Body of pancreas (tissue), 4 donors: ENCODE data around the gene ERICH2.

ENCODE experiments used
- POLR2A ChIP-seq, 3 donors: fragments of 450-650 bp; IDR thresholded peaks; one replicate each; pipeline ENCODE4 v1.6.1; 2016; ENCODE audit warnings: antibody characterized with exemption in 3 of 3, mild to moderate bottlenecking in 2 of 3
- TF ChIP-seq, protein P1 (sequence below), 7 experiments: fragments of 450-650 bp in 4 of 7; fragments of 200-600 bp in 3 of 7; sonication (generic) in 3 of 7; IDR thresholded peaks; one replicate each; pipeline ENCODE4 v1.5.1; 2016 to 2019; ENCODE audit warnings: antibody characterized with exemption in 7 of 7

GRCh38 chr2:170779304-170779703 lies 9.1 kb downstream of the ERICH2 start:
- TF ChIP-seq, protein P1, sequence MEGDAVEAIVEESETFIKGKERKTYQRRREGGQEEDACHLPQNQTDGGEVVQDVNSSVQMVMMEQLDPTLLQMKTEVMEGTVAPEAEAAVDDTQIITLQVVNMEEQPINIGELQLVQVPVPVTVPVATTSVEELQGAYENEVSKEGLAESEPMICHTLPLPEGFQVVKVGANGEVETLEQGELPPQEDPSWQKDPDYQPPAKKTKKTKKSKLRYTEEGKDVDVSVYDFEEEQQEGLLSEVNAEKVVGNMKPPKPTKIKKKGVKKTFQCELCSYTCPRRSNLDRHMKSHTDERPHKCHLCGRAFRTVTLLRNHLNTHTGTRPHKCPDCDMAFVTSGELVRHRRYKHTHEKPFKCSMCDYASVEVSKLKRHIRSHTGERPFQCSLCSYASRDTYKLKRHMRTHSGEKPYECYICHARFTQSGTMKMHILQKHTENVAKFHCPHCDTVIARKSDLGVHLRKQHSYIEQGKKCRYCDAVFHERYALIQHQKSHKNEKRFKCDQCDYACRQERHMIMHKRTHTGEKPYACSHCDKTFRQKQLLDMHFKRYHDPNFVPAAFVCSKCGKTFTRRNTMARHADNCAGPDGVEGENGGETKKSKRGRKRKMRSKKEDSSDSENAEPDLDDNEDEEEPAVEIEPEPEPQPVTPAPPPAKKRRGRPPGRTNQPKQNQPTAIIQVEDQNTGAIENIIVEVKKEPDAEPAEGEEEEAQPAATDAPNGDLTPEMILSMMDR (IDR thresholded peaks at IDR 0.05): no peak
- no peak for TF ChIP-seq POLR2A (IDR thresholded peaks at IDR 0.05)
